ENCODE results near the gene SORCS2. TPM values are rescaled to one million over a fixed set of nuclear protein-coding genes. Genes with fewer than 3 reads are reported as not detected.

The SORCS2 gene
- total and polyA plus RNA-seq, 2 of the 13 experiments (the other 11 are each of a cell fraction or from before 2014, with no cell fraction given): 0.82 to 1.0 TPM

DNA sequence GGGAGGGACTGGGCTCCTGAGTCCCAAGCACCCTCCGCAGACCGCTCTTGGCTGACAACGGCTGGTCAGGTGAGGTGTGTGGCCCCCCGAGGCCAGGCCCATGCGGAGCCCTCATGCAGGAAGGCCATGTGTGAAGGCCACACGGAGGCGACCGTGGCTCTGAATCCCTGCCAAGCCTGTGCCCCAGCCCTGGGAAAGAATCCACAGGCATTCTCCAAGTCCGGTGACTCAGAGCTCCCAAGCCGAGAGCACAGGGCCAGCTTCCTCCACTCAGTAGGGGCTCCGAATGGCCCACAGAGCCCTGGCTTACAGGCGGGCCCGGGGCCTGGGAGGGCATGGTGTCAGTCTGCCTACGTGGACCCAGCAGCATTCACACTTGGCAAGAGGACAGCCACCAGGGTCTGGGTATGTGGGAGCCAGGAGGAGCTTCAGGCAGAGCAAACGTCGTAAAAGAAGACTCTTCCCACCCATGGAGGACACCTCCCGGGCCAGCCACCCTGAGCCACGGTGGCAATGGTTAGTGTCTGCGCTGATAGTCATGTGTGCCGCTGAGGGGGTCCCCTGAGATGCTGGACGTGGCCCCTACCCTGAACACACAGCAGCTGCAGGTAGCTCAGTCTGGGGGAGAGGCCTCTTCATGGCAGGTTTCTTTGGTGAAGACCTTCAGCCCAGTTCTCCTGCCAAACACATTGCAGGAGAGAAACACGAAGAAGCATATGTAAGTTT is 136.7 kb downstream of the SORCS2 start:
- H3K36me3 ChIP-seq (replicated peaks in 1 of 2; ENCODE audit: control insufficient read depth in 1 of 2, insufficient read depth in 2 of 2, low read length in 2 of 2): no peaks in the 10 kb centered on the region
- H3K27me3 ChIP-seq (ENCODE audit: control insufficient read depth in 1 of 2, insufficient read depth in 2 of 2, low read length in 2 of 2): peaks cover 10 to 70% of the 10 kb centered on the region in 2 experiments; a peak in 4 of 5 replicates
- H3K9me3 ChIP-seq (ENCODE audit: low read length): no peaks in the 10 kb centered on the region
- in situ Hi-C loops (cut with HindIII; ENCODE audit: extremely low pct_ligation_motif_present, low pct_unique_long_range_greater_than_20kb) (no loop called here), intact Hi-C loops (cut with micrococcal nuclease; ENCODE audit: unreplicated experiment) (no loop called here)
- H3K4me3 ChIP-seq (replicated peaks in 1 of 3; ENCODE audit: insufficient read depth in 1 of 3, low read depth in 2 of 3, low read length in 3 of 3): no peak overlapping the region
- H4K20me1 ChIP-seq (ENCODE audit: insufficient read depth, low read length): no peaks in the 10 kb centered on the region
- CTCF ChIA-PET (ENCODE audit: low intra/inter-chr PET ratio, low total read pairs): no interaction called here
- no peaks in the 10 kb centered on the region for H3K79me2 ChIP-seq (ENCODE audit: insufficient read depth, low read length)
- no peak overlapping the region for H3K27ac ChIP-seq (ENCODE audit: extremely low read length, insufficient read depth, low read length)
- H3K9ac ChIP-seq (ENCODE audit: insufficient read depth, low read depth, low read length): no peak overlapping the region
- DNase-seq (ENCODE audit: low spot score): no peak
- POLR2A ChIA-PET: no interaction called here
- 50% methylated on average over 1 of the region's 22 CpGs for WGBS (ENCODE audit: low lambda C conversion rate)
- no TSS peak for BruUV-seq (replicated peaks)
- no peak for TF ChIP-seq CHCHD3 (CRISPR knock-in tag; IDR thresholded peaks at IDR 0.05)
- no peak for TF ChIP-seq AGO1 (IDR thresholded peaks at IDR 0.05; ENCODE audit: low read depth, low read length, poor library complexity, severe bottlenecking)
- no peak for TF ChIP-seq KLF12 (CRISPR knock-in tag; IDR thresholded peaks at IDR 0.05; ENCODE audit: borderline replicate concordance)
- no peak for TF ChIP-seq KDM2A (CRISPR knock-in tag; IDR thresholded peaks at IDR 0.05; ENCODE audit: borderline replicate concordance, low read depth)
- TF ChIP-seq IKZF4 (CRISPR knock-in tag; IDR thresholded peaks at IDR 0.05; ENCODE audit: borderline replicate concordance, low read depth, not compliant biosample characterization): no peak
- TF ChIP-seq, protein P1, sequence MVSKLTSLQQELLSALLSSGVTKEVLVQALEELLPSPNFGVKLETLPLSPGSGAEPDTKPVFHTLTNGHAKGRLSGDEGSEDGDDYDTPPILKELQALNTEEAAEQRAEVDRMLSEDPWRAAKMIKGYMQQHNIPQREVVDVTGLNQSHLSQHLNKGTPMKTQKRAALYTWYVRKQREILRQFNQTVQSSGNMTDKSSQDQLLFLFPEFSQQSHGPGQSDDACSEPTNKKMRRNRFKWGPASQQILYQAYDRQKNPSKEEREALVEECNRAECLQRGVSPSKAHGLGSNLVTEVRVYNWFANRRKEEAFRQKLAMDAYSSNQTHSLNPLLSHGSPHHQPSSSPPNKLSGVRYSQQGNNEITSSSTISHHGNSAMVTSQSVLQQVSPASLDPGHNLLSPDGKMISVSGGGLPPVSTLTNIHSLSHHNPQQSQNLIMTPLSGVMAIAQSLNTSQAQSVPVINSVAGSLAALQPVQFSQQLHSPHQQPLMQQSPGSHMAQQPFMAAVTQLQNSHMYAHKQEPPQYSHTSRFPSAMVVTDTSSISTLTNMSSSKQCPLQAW (CRISPR knock-in tag; IDR thresholded peaks at IDR 0.05): no peak
- TF ChIP-seq ZKSCAN1 (IDR thresholded peaks at IDR 0.05; ENCODE audit: low read length): no peak
- no peak for TF ChIP-seq SNAPC2 (CRISPR knock-in tag; IDR thresholded peaks at IDR 0.05)
- TF ChIP-seq EEA1 (CRISPR knock-in tag; IDR thresholded peaks at IDR 0.05; ENCODE audit: borderline replicate concordance): no peak
- no peak for TF ChIP-seq MAFG (CRISPR knock-in tag; IDR thresholded peaks at IDR 0.05)
- no peak for TF ChIP-seq SMYD3 (CRISPR knock-in tag; IDR thresholded peaks at IDR 0.05)
- no peak for TF ChIP-seq PCBP2 (optimal IDR thresholded peaks at IDR 0.05; ENCODE audit: low read depth, low read length, poor library complexity, severe bottlenecking)
- no peak for TF ChIP-seq POLR2G (IDR thresholded peaks at IDR 0.05; ENCODE audit: low read depth, low read length)
- TF ChIP-seq ZBTB3 (CRISPR knock-in tag; IDR thresholded peaks at IDR 0.05; ENCODE audit: borderline replicate concordance, low read depth): no peak
- TF ChIP-seq, protein P2, sequence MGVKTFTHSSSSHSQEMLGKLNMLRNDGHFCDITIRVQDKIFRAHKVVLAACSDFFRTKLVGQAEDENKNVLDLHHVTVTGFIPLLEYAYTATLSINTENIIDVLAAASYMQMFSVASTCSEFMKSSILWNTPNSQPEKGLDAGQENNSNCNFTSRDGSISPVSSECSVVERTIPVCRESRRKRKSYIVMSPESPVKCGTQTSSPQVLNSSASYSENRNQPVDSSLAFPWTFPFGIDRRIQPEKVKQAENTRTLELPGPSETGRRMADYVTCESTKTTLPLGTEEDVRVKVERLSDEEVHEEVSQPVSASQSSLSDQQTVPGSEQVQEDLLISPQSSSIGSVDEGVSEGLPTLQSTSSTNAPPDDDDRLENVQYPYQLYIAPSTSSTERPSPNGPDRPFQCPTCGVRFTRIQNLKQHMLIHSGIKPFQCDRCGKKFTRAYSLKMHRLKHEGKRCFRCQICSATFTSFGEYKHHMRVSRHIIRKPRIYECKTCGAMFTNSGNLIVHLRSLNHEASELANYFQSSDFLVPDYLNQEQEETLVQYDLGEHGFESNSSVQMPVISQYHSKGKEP (CRISPR knock-in tag; IDR thresholded peaks at IDR 0.05): no peak
- H3K4me2 ChIP-seq (ENCODE audit: low read depth, low read length): no peak overlapping the region
- H3K4me1 ChIP-seq (ENCODE audit: insufficient read depth, low read length): no peaks in the 10 kb centered on the region
- no peak for ATAC-seq
- no peak for FAIRE-seq
- no peak overlapping the region for H2AFZ ChIP-seq (ENCODE audit: low read length)
